Natural killer cell (primary cell): ENCODE data around the gene NCR3LG1. TPM values are rescaled to one million over a fixed set of nuclear protein-coding genes. Genes with fewer than 3 reads are reported as not detected.

Experiments
- ATAC-seq, 3 donors: fragments of 150-1000 bp in 2 of 3; fragments of 200-7000 bp in 1 of 3; cut with Tn5 transposase; 1 replicate in 1 of 3; 2 replicates in 2 of 3; pipeline ENCODE4 v1.10.0; 2021; ENCODE audit warnings: mild to moderate bottlenecking in 2 of 3, moderate library complexity in 2 of 3
- DNase-seq, 2 donors: peaks; one replicate each; pipeline versions ENCODE4 v3.0.0 to v3.0.0-alpha.2; 2013 to 2021; ENCODE audit warnings: mixed read lengths in 1 of 2
- H3K27ac ChIP-seq: one replicate; pipeline ENCODE4 v1.5.1; 2013; ENCODE audit warnings: mild to moderate bottlenecking, low read length
- H3K27me3 ChIP-seq: one replicate; pipeline ENCODE4 v1.6.1; 2013; ENCODE audit warnings: low read length; ENCODE audit not compliant: control insufficient read depth, insufficient read depth
- H3K36me3 ChIP-seq: one replicate; pipeline ENCODE4 v1.6.1; 2013; ENCODE audit warnings: low read length; ENCODE audit not compliant: control insufficient read depth, insufficient read depth
- H3K4me1 ChIP-seq: one replicate; pipeline ENCODE4 v1.6.1; 2013; ENCODE audit warnings: low read length; ENCODE audit not compliant: control insufficient read depth, insufficient read depth
- H3K4me3 ChIP-seq: one replicate; pipeline ENCODE4 v1.5.1; 2013; ENCODE audit warnings: low read length
- H3K9me3 ChIP-seq: one replicate; pipeline ENCODE4 v1.6.1; 2013; ENCODE audit warnings: low read length; ENCODE audit not compliant: control insufficient read depth, insufficient read depth
- H3K27ac Mint-ChIP-seq, 2 donors: one replicate each; pipeline ENCODE4 v1.8.0; 2022; ENCODE audit warnings: mild to moderate bottlenecking in 2 of 2, mixed read lengths in 2 of 2, moderate library complexity in 1 of 2
- H3K27me3 Mint-ChIP-seq, 2 donors: one replicate each; pipeline ENCODE4 v1.8.0; 2022; ENCODE audit warnings: low read depth in 2 of 2, mixed read lengths in 2 of 2
- H3K36me3 Mint-ChIP-seq: one replicate; pipeline ENCODE4 v1.8.0; 2022; ENCODE audit warnings: mixed read lengths
- H3K4me1 Mint-ChIP-seq, 2 donors: one replicate each; pipeline ENCODE4 v1.8.0; 2022; ENCODE audit warnings: mixed read lengths in 2 of 2
- H3K4me3 Mint-ChIP-seq: one replicate; pipeline ENCODE4 v1.8.0; 2022; ENCODE audit warnings: mild to moderate bottlenecking, moderate library complexity, mixed read lengths
- H3K9me3 Mint-ChIP-seq, 2 donors: one replicate each; pipeline ENCODE4 v1.8.0; 2022; ENCODE audit warnings: mixed read lengths in 2 of 2
- CTCF ChIP-seq: fragments of 200-600 bp; IDR thresholded peaks from one replicate; pipeline ENCODE4 v1.8.0; 2022; ENCODE audit warnings: antibody characterized with exemption
- WGBS: methylation state at CpG from one replicate; pipeline ENCODE4 v1.1.7; 2013; ENCODE audit warnings: missing lambda C conversion rate; ENCODE audit not compliant: insufficient coverage; 5-methylcytosine and 5-hydroxymethylcytosine counted together
- intact Hi-C: fragments of 100-400 bp; cut with micrococcal nuclease; formaldehyde crosslinking; loops from one replicate; pipeline ENCODE4 v1.14.2; 2022
- total RNA-seq, 4 donors: library from RNA; stranded (reverse); fragments of 120-200 nt in 1 of 4; gene quantifications; one replicate each; pipeline versions ENCODE4 v1.2.3 to v1.2.4, GENCODE V29; 2013 to 2022

The NCR3LG1 gene
- total RNA-seq, 3 donors from 2014 or later (not counting 1 experiment from before 2014, with no cell fraction given) = 6.3 to 10.1 (median 9.7) TPM

- no peak overlapping the region for H3K4me3 Mint-ChIP-seq
- no peaks in the 10 kb centered on the region for H3K27me3 ChIP-seq
- WGBS = 93% methylated on average over 13 of the region's 13 CpGs
- DNase-seq (no peak), ATAC-seq (no peak)
- H3K4me3 ChIP-seq = no peak overlapping the region
- no peaks in the 10 kb centered on the region for H3K4me1 Mint-ChIP-seq
- no peaks in the 10 kb centered on the region for H3K36me3 ChIP-seq
- TF ChIP-seq CTCF = no peak
- peaks cover 0 to 5% of the 10 kb centered on the region in 2 donors for H3K27me3 Mint-ChIP-seq
- intact Hi-C loops = no loop called here
- no peaks in the 10 kb centered on the region for H3K9me3 ChIP-seq
- no peak overlapping the region for H3K27ac ChIP-seq
- H3K9me3 Mint-ChIP-seq = no peaks in the 10 kb centered on the region
- no peaks in the 10 kb centered on the region for H3K4me1 ChIP-seq
- H3K27ac Mint-ChIP-seq = no peak overlapping the region
- no peaks in the 10 kb centered on the region for H3K36me3 Mint-ChIP-seq
Observed at GRCh38 chr11:17406818-17407149, 55.2 kb downstream of the NCR3LG1 start.

GRCh38 chr11:17407575-17407974, 56.0 kb downstream of the NCR3LG1 start:
- no peak for DNase-seq
- Histone ChIP-seq H3K9me3 (no peaks in the 10 kb centered on the region), H3K27ac (no peak overlapping the region), H3K36me3 (no peaks in the 10 kb centered on the region), H3K4me1 (no peaks in the 10 kb centered on the region), H3K27me3 (no peaks in the 10 kb centered on the region), H3K4me3 (no peak overlapping the region)
- Mint-ChIP-seq H3K9me3 (no peaks in the 10 kb centered on the region), H3K4me1 (no peaks in the 10 kb centered on the region), H3K36me3 (no peaks in the 10 kb centered on the region), H3K27me3 (peaks cover 0 to 5% of the 10 kb centered on the region in 2 donors), H3K27ac (no peak overlapping the region), H3K4me3 (no peak overlapping the region)
- no peak for ATAC-seq
- no peak for TF ChIP-seq CTCF
- WGBS = 78% methylated on average over 2 of the region's 2 CpGs
- intact Hi-C loops = no loop called here

- no peaks in the 10 kb centered on the region for H3K9me3 ChIP-seq
- no peaks in the 10 kb centered on the region for H3K27me3 ChIP-seq
- Mint-ChIP-seq H3K36me3 (no peaks in the 10 kb centered on the region), H3K9me3 (no peaks in the 10 kb centered on the region), H3K4me3 (no peak overlapping the region), H3K4me1 (no peaks in the 10 kb centered on the region), H3K27me3 (peaks cover 0 to 5% of the 10 kb centered on the region in 2 donors), H3K27ac (no peak overlapping the region)
- intact Hi-C loops = no loop called here
- no peak for DNase-seq
- ATAC-seq = no peak
- WGBS = 82% methylated on average over 2 of the region's 2 CpGs
- TF ChIP-seq CTCF = no peak
- H3K27ac ChIP-seq = no peak overlapping the region
- no peak overlapping the region for H3K4me3 ChIP-seq
- H3K4me1 ChIP-seq = no peaks in the 10 kb centered on the region
- no peaks in the 10 kb centered on the region for H3K36me3 ChIP-seq
Observed at GRCh38 chr11:17408026-17408425, 56.4 kb downstream of the NCR3LG1 start.

GRCh38 chr11:17408641-17409040, 57.0 kb downstream of the NCR3LG1 start:
- Mint-ChIP-seq H3K27ac (no peak overlapping the region), H3K27me3 (peaks cover 0 to 5% of the 10 kb centered on the region in 2 donors), H3K4me1 (no peaks in the 10 kb centered on the region), H3K36me3 (no peaks in the 10 kb centered on the region), H3K9me3 (no peaks in the 10 kb centered on the region), H3K4me3 (no peak overlapping the region)
- no peaks in the 10 kb centered on the region for H3K27me3 ChIP-seq
- WGBS = 95% methylated on average over 7 of the region's 7 CpGs
- DNase-seq (no peak), ATAC-seq (no peak)
- intact Hi-C loops = no loop called here
- H3K27ac ChIP-seq = no peak overlapping the region
- no peak overlapping the region for H3K4me3 ChIP-seq
- H3K36me3 ChIP-seq = no peaks in the 10 kb centered on the region
- no peaks in the 10 kb centered on the region for H3K4me1 ChIP-seq
- TF ChIP-seq CTCF = no peak
- no peaks in the 10 kb centered on the region for H3K9me3 ChIP-seq
